DMS114 treated with DMSO at 0.1 percent for 48 hours (cell line): ENCODE data around the gene FES.
"Not testable (repeated sequence)": the region's sequence is repeated elsewhere in the genome, so short reads cannot be mapped to it uniquely, and the experiment has no call there.

Source experiments
- DNase-seq: peaks from one replicate; lab custom pipeline; 2025; ENCODE audit not compliant: unreplicated experiment; lab: John Stamatoyannopoulos, UW

The FES gene

GRCh38 chr15:90907838-90908507, 23.7 kb downstream of the FES start:
- DNase-seq: no peak

GRCh38 chr15:90909449-90909848, 25.1 kb downstream of the FES start:
- DNase-seq: not testable (repeated sequence)

- no peak for DNase-seq
These were observed 25.7 kb downstream of the FES start for GRCh38 chr15:90909976-90910375.

GRCh38 chr15:90910441-90911301, 26.4 kb downstream of the FES start:
- no peak for DNase-seq

GRCh38 chr15:90911302-90911623, 27.0 kb downstream of the FES start:
- DNase-seq: no peak

GRCh38 chr15:90911906-90912769, 27.8 kb downstream of the FES start:
- no peak for DNase-seq

- DNase-seq: no peak
These were observed 28.4 kb downstream of the FES start for GRCh38 chr15:90912770-90913075.

GRCh38 chr15:90913398-90913944, 29.2 kb downstream of the FES start:
- no peak for DNase-seq

GRCh38 chr15:90914305-90915080, 30.2 kb downstream of the FES start:
- no peak for DNase-seq

GRCh38 chr15:90915216-90915807, 31.0 kb downstream of the FES start:
- no peak for DNase-seq

- DNase-seq: no peak
These were observed 31.6 kb downstream of the FES start for GRCh38 chr15:90915808-90916440.

GRCh38 chr15:90916461-90916860, 32.2 kb downstream of the FES start:
- DNase-seq: no peak

- no peak for DNase-seq
These were observed 33.3 kb downstream of the FES start for GRCh38 chr15:90917569-90917968.

- no peak for DNase-seq
These were observed 33.9 kb downstream of the FES start for GRCh38 chr15:90918034-90918788.

GRCh38 chr15:90918835-90919234, 34.5 kb downstream of the FES start:
- no peak for DNase-seq

- DNase-seq: no peak
These were observed 37.6 kb downstream of the FES start for GRCh38 chr15:90921887-90922286.

GRCh38 chr15:90922712-90923322, 38.5 kb downstream of the FES start:
- not testable (repeated sequence) for DNase-seq

GRCh38 chr15:90924375-90924774, 40.1 kb downstream of the FES start:
- DNase-seq: no peak

GRCh38 chr15:90926766-90927165, 42.5 kb downstream of the FES start:
- not testable (repeated sequence) for DNase-seq
